GM18870 (cell line): Measurements from ENCODE around the gene AP1G2.
"Not testable (repeated sequence)": the region's sequence is repeated elsewhere in the genome, so short reads cannot be mapped to it uniquely, and the experiment has no call there.

Source experiments
- ATAC-seq: cut with Tn5 transposase; IDR thresholded peaks from one replicate; pipeline ENCODE4 v1.9.1; 2021; ENCODE audit warnings: moderate library complexity; ENCODE audit not compliant: unreplicated experiment

Gene AP1G2

DNA sequence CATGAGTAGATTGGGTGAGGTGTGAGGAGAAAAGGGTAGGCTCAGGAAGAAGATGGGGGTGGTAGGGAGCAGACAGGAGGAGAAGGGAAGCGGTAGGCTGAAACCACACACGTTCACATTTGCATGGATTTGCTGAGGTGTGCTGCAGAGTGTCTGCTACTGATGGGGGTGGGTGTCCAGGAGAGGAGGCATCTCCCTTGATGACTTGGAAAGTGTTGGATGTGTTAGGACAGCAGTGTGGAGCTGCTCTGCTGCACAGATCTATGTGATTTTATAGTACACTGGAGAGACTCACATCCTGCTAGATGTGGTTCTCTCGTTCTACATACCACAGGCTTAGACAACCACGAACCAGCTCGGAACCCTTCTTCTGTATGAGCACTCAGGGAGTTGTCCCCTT is 25.3 kb downstream of the AP1G2 start:
- no peak for ATAC-seq

GRCh38 chr14:23540141-23540469 is 27.5 kb downstream of the AP1G2 start:
- ATAC-seq, result no peak

DNA sequence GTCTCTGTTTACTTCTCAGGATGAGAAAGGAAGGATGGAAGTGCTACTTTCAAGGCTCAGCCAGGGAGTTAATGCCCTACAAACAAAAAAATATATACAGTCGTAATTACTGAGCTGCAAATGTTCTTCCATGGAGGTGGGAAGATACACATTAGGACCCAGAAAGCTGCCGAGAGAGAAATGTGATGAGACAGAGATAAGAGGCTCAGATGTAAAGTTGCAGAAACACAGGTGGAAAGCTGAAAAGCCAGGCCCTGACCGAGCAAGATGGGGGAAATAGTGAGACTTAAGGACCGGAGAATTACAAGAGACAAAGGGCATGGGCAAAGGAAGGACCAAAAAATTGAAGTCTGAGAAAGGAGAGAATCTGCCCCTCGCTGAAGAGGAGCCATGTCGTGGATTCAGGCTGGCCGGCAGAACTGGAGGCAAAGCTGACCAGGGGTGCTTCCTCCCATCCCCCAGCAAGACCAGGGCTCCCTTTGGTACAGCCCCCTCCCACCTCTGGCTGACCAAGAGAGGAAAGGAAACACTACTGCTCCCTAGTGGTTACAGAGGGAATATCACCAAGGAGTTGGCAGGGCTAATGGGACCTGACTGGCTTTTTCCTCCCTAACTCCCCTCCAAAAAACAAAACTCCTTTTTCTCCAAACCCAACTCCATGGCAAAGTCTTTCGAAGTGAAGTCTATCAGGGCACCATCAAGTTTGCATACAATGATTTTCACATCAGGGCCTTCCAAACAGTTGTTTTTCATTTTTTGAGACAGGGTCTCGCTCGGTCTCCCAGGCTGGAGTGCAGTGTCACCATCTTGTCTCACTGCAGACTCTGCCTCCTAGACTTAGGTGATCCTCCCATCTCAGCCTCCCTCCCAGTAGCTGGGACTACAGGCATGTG is 28.1 kb downstream of the AP1G2 start:
- ATAC-seq, result no peak

DNA sequence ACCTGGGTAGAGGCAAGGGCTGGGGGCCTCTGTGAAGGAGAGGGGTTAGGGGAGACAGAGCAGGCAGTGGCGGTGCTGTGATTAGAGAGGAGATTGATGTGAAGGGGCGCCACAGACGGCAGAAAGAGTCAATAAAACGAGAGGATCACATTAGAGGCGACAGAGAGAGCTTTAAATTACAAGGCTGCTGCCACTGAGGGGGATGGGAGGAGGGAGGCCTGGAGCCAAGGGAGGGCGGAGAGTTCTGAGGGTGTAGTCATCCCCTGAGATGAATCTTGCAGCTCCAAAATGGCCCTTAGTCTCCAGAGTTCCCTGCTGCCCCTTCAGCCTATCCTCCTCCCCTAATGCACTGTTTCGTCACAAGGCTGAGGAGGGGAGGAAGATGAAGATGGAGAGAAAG is 28.8 kb downstream of the AP1G2 start:
- ATAC-seq, result no peak

DNA sequence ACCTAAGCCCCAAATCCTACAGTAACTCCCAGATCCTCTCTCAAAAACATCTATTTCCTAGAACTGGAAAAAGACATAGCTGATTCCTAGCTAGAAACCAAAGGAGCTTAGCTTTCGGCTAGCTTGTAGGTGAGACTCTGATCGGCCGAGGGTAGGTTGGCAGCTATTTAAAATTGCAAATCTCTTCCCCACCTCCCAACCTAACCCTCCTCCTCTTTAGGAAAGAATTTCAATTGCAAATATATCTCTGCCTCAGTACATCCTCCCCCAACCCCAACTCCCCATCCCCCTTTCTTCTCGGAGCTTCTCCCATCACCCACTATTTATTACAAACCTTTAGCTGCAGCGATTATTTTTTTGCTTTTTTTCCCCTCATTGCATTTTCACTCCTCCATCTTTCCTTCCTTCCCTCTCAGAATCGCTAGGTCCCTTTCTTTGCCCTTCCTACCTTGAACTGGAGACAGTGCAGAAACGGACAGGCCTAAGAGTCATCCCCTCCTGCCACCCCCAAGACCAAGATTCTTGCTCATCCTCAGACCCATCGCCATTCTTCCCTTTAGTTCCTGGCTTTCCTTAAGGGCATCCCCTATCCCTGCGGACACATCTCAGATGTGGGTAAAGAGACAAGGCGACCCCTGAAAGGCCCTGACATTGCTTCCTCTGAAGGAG is 29.4 kb downstream of the AP1G2 start:
- no peak for ATAC-seq

GRCh38 chr14:23537351-23538049 is 30.1 kb downstream of the AP1G2 start:
- no peak for ATAC-seq

DNA sequence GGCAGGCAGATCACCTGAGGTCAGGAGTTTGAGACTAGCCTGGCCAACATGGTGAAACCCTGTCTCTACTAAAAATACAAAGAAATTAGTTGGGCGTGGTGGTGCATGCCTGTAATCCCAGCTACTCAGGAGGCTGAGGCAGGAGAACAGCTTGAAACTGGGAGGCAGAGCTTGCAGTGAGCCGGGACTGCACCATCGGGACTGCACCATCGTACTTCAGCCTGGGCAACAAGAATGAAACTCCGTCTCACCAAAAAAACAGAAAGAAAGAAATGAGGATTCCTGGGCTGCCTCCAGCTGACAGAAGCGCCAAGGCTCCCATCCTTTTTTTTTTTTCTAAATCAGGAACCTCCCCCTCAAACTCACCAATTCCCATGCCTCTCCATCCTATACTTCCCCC is 30.7 kb downstream of the AP1G2 start:
- ATAC-seq, result not testable (repeated sequence)

GRCh38 chr14:23536494-23536893 is 31.1 kb downstream of the AP1G2 start:
- no peak for ATAC-seq

- no peak for ATAC-seq
Observed at GRCh38 chr14:23535943-23536342, 31.6 kb downstream of the AP1G2 start.

DNA sequence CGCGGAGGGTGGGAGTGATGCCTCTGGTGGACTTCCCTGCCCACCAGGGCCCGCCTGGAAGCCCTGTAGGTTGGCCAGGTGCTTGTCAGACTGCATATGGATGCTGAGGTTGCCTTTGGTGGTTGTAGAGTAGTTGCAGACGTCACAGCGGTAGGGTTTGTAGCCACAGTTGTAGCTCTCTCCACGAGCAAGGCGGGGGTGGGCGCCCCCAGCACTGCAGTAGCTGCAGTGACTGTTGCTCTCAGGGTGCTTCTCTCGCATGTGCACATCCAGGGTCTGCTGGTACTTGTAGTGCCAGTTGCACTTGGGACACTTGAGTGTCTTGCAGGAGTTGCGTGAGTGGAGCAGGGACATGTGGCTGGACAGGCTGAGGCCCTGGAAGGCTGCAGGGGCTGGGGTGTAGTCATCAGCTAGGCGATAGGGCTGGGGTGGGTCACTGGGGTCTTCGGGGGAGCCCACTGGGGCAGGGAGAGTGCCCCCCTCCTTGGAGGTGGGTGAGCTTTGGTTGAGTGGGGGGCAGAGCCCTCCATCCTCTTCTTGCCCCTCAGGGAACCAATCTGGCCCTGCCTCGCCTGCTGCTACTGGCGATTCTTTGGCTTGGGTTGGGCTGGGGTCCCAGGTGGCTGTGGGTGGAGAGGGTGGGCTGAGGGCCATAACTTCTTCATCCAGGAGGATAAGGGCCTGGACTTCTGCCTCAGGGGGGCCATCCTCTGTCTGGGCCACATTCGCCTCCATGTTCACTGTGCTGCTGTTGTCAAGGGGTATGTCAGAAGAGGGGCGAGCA is 33.7 kb downstream of the AP1G2 start:
- ATAC-seq, result no peak

DNA sequence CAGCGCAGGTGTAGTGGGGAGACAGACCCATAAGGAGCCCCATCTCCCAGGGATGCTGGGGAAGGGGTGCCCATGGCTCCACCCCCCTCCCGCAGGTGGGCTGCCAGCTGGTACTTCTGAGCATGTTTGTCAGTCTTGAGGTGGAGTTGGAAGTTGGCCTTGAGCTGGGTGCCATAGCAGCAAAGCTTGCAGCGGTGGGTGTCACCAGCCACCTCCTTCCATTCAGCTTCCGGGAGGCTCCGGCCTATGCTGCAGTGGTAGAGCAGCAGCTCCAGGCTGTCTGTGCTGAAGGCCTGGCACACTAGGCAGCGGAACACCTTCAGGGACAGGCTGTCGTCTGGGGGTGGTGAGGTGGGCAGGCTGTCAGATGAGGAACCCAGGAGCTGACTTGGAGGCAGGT is 34.9 kb downstream of the AP1G2 start:
- ATAC-seq, result no peak

- no peak for ATAC-seq
Observed at GRCh38 chr14:23531391-23531790, 36.2 kb downstream of the AP1G2 start.

DNA sequence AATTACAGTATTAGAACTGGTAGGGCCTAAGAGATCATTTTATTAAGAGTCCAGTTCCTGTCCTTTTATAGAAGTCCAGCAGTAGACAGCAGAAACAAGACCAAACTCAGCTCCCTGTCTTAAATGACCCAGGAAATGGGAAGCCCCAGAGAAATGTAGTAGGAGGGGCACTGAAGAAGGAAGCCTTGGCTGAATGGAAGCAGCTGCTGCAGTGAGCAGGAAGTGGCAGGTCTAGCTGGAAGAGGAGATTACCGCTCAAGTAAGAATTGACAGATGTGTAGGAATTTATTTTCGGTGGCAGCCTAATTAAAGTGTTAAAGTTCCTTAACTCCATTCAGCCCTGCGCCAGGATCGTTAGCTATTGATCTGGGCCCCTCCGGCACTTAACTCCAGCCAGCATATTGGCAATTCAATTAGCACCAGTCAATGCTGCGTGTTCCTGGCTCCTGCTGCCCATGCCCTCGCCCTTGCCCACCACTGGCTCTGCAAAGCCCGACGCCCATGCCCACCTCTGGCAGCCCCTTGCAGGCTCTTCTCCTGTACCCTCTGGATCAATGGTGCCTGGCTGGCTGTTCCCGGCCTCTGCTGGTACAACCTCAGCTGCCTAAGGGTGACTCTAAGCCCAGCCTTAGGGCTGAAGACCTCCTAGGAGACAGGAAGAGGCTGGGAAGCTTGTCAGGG is 37.1 kb downstream of the AP1G2 start:
- no peak for ATAC-seq

GRCh38 chr14:23529016-23529415 is 38.6 kb downstream of the AP1G2 start:
- no peak for ATAC-seq

DNA sequence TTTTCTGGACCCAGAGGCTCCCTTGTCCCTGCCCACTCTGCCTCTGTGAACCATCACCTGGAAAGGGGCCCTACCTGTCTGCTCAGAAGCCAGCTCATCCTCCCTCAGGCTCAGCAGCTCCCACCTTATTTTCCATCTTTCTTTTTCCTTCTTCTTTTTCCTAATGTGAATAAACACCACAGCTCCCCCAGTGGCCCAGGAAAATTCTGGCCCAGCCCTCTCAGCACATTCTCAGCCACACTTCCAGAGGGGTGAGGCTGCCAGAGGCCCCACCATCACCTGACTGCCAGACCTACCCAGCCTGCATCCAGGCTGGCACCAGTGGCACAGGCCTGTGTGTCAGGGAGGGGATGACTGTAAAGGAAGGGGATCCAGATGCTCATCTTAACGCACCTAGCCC is 39.0 kb downstream of the AP1G2 start:
- ATAC-seq, result no peak

GRCh38 chr14:23525611-23526010 is 42.0 kb downstream of the AP1G2 start:
- no peak for ATAC-seq

DNA sequence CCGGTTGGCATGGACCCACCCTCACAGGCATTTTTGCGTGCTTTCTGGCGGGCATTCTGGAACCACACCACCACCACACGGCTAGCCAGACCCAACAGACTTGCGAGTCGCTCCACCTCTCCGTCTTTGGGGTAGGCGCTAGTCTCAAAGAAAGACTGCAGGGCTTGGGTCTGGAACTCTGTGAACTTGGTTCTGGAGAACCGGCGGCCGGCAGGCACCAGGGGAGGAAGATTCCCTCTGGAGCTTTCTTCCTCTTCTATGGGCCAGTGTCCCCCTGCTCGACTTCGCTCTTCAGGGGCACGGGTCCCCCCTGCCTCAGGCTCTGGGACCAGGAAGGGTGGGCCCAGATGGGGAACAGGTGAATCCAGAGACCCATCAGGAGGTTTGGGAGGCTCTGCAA is 42.6 kb downstream of the AP1G2 start:
- no peak for ATAC-seq

DNA sequence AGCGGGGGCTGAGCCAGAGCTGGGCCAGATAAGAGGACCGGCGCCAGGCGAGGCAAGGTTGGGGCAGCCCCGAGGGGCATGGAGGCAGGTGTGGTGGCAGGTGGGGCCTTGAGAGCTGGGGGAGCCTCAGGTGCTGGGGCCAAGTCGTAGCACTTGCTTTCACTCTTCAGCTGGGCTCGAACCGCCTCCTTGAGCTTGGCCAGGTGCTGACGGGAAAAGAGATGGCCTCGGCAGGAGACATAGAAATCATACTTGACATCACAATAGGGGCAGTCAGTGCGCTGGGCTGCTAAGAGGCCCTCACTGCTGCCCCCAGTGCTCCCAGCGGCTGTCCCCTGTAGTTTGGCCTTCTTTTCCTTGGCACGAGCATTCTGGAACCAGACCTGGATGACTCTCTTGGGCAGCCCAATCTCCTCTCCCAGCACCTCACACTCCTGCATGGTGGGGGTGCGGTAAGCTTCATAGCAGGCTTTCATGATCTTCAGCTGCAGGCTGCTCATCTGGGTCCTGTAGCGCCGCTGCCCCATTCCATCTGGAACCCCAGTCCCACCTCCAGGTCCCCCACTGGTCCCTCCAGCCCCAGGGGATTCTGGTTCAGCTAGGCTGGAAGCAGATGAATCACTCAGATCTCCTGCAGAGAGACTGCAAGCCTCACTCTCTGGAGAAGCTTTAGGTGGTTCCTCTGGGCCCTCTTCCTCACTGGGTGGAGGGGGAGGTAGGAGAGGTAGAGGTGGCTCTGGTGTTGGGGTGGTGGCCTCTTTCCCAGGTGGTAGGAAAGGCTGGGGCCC is 44.2 kb downstream of the AP1G2 start:
- no peak for ATAC-seq

DNA sequence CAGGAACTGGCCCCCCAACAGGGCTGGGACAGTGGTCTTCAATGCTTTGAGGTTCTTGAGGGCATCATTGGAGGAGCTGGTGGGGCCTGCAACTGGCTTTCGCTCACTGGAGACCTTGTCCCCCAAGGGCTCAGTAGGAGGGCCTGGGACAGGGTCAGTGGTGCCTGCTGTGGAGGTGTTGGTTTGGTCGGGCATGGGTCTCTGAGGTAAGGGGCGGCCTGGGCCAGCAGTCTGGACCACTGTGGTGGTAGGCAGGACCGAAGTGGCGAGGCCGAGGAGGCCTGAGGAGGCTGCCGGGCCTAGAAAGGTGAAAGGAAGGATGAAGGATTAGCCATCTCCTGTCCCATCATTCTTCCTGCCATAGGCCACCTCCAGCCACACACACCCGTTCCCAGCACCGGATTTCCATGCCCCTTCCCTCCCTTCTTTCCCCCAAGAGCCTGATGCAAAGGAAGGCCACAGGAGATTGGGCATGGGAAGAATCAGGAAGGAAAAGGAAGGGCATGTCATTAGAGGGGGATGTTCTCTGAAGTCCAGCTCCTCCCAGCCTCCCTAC is 44.9 kb downstream of the AP1G2 start:
- ATAC-seq, result no peak
